ENCODE data around the gene PRKCB. TPM values are rescaled to one million over a fixed set of nuclear protein-coding genes. Genes with fewer than 3 reads are reported as not detected.
A peak's percentile ranks its signal among the peaks of the same experiment; 100 is the strongest.
"Not testable (repeated sequence)": the region's sequence is repeated elsewhere in the genome, so short reads cannot be mapped to it uniquely, and the experiment has no call there.

PRKCB gene
- total RNA-seq, 2 experiments from 2014 or later: 57.5 to 83.8 TPM

- no peaks in the 10 kb centered on the region for H3K9me3 Mint-ChIP-seq (ENCODE audit: low read depth)
- ChIA-PET CTCF (interaction anchor here (0.6 to 0.7 kb wide), 2 partner anchors 136 to 166 kb away, joined by 3 read pairs; no protein-coding TSS in a partner anchor), POLR2A (no interaction called here)
- ATAC-seq: no peak
- peaks cover 5% of the 10 kb centered on the region for H3K4me1 Mint-ChIP-seq
- H3K27ac Mint-ChIP-seq: no peak overlapping the region
- intact Hi-C loops (cut with DNase I, micrococcal nuclease): no loop called here
- H3K27me3 Mint-ChIP-seq: no peaks in the 10 kb centered on the region
- peaks cover 18% of the 10 kb centered on the region for H3K36me3 Mint-ChIP-seq (ENCODE audit: low read depth)
- H3K4me3 Mint-ChIP-seq: no peak overlapping the region
- DNase-seq: no peak
Observed at GRCh38 chr16:24206926-24207325, 371.1 kb downstream of the PRKCB start.

- H3K9me3 Mint-ChIP-seq (ENCODE audit: low read depth): no peaks in the 10 kb centered on the region
- H3K27ac Mint-ChIP-seq: no peak overlapping the region
- DNase-seq (no peak), ATAC-seq (no peak)
- H3K36me3 Mint-ChIP-seq (ENCODE audit: low read depth): peaks cover 13% of the 10 kb centered on the region
- ChIA-PET POLR2A (no interaction called here), CTCF (interaction anchor here (1.3 kb wide), 1 partner anchor 18 kb away, joined by 3 read pairs; no protein-coding TSS in a partner anchor)
- intact Hi-C loops (cut with DNase I, micrococcal nuclease): no loop called here
- H3K4me3 Mint-ChIP-seq: no peak overlapping the region
- no peaks in the 10 kb centered on the region for H3K4me1 Mint-ChIP-seq
- H3K27me3 Mint-ChIP-seq: no peaks in the 10 kb centered on the region
Observed at GRCh38 chr16:24208710-24209109, 372.9 kb downstream of the PRKCB start.

- H3K27ac Mint-ChIP-seq: no peak overlapping the region
- no peaks in the 10 kb centered on the region for H3K27me3 Mint-ChIP-seq
- ChIA-PET CTCF (interaction anchor here (1.2 to 1.4 kb wide), 2 partner anchors 38 to 144 kb away, joined by 5 to 6 read pairs; no protein-coding TSS in a partner anchor), POLR2A (no interaction called here)
- no peaks in the 10 kb centered on the region for H3K4me1 Mint-ChIP-seq
- ATAC-seq: no peak
- no peak overlapping the region for H3K4me3 Mint-ChIP-seq
- peaks cover 25% of the 10 kb centered on the region for H3K36me3 Mint-ChIP-seq (ENCODE audit: low read depth)
- DNase-seq: no peak
- H3K9me3 Mint-ChIP-seq (ENCODE audit: low read depth): no peaks in the 10 kb centered on the region
- intact Hi-C loops (cut with DNase I, micrococcal nuclease): no loop called here
Observed at GRCh38 chr16:24214992-24215391, 379.2 kb downstream of the PRKCB start.

GRCh38 chr16:24216961-24217360, 381.2 kb downstream of the PRKCB start:
- ATAC-seq (no peak), DNase-seq (no peak)
- Mint-ChIP-seq H3K27me3 (no peaks in the 10 kb centered on the region), H3K36me3 (ENCODE audit: low read depth) (peaks cover 26% of the 10 kb centered on the region), H3K4me1 (no peaks in the 10 kb centered on the region), H3K27ac (no peak overlapping the region), H3K4me3 (no peak overlapping the region), H3K9me3 (ENCODE audit: low read depth) (peaks cover 2% of the 10 kb centered on the region)
- POLR2A ChIA-PET: no interaction called here
- CTCF ChIA-PET: no interaction called here
- intact Hi-C loops (cut with DNase I, micrococcal nuclease): no loop called here

- no peak for DNase-seq
- no peak for ATAC-seq
- H3K27ac Mint-ChIP-seq: no peak overlapping the region
- POLR2A ChIA-PET: no interaction called here
- H3K9me3 Mint-ChIP-seq (ENCODE audit: low read depth): peaks cover 2% of the 10 kb centered on the region
- no peak overlapping the region for H3K4me3 Mint-ChIP-seq
- intact Hi-C loops (cut with DNase I, micrococcal nuclease): no loop called here
- H3K36me3 Mint-ChIP-seq (ENCODE audit: low read depth): peaks cover 26% of the 10 kb centered on the region
- CTCF ChIA-PET: no interaction called here
- no peaks in the 10 kb centered on the region for H3K4me1 Mint-ChIP-seq
- no peaks in the 10 kb centered on the region for H3K27me3 Mint-ChIP-seq
Observed at GRCh38 chr16:24217461-24217860, 381.7 kb downstream of the PRKCB start.

GRCh38 chr16:24218299-24218698, 382.5 kb downstream of the PRKCB start:
- no peaks in the 10 kb centered on the region for H3K27me3 Mint-ChIP-seq
- no peak overlapping the region for H3K4me3 Mint-ChIP-seq
- DNase-seq: no peak
- H3K9me3 Mint-ChIP-seq (ENCODE audit: low read depth): peaks cover 2% of the 10 kb centered on the region
- ChIA-PET POLR2A (no interaction called here), CTCF (no interaction called here)
- no peak for ATAC-seq
- H3K27ac Mint-ChIP-seq: no peak overlapping the region
- peaks cover 24% of the 10 kb centered on the region for H3K36me3 Mint-ChIP-seq (ENCODE audit: low read depth)
- H3K4me1 Mint-ChIP-seq: no peaks in the 10 kb centered on the region
- intact Hi-C loops (cut with DNase I, micrococcal nuclease): no loop called here

GRCh38 chr16:24221219-24221618, 385.4 kb downstream of the PRKCB start:
- Mint-ChIP-seq H3K27me3 (peaks cover 4% of the 10 kb centered on the region), H3K4me3 (no peak overlapping the region), H3K36me3 (ENCODE audit: low read depth) (peaks cover 13% of the 10 kb centered on the region), H3K27ac (no peak overlapping the region), H3K4me1 (no peaks in the 10 kb centered on the region), H3K9me3 (ENCODE audit: low read depth) (peaks cover 10% of the 10 kb centered on the region)
- intact Hi-C loops (cut with DNase I, micrococcal nuclease): no loop called here
- POLR2A ChIA-PET: no interaction called here
- CTCF ChIA-PET: interaction anchor here (0.7 to 1.8 kb wide), 3 partner anchors 32 to 151 kb away, joined by 3 to 7 read pairs (median 4); no protein-coding TSS in a partner anchor
- DNase-seq (no peak), ATAC-seq (peak; percentile 49)

GRCh38 chr16:24228514-24228913, 392.7 kb downstream of the PRKCB start:
- Mint-ChIP-seq H3K9me3 (ENCODE audit: low read depth) (peaks cover 7% of the 10 kb centered on the region), H3K27ac (no peak overlapping the region), H3K4me1 (peaks cover 2% of the 10 kb centered on the region), H3K4me3 (no peak overlapping the region), H3K27me3 (peaks cover 6% of the 10 kb centered on the region), H3K36me3 (ENCODE audit: low read depth) (no peaks in the 10 kb centered on the region)
- CTCF ChIA-PET: interaction anchor here (1.6 kb wide), 1 partner anchor 187 kb away, joined by 4 read pairs; no protein-coding TSS in a partner anchor
- ATAC-seq (no peak), DNase-seq (no peak)
- intact Hi-C loops (cut with DNase I, micrococcal nuclease): no loop called here
- POLR2A ChIA-PET: no interaction called here

- intact Hi-C loops (cut with DNase I, micrococcal nuclease): loop anchor here in 1 of 2 experiments (10.0 kb wide), 1 partner anchor 438 kb away; no protein-coding TSS in a partner anchor
- Mint-ChIP-seq H3K9me3 (ENCODE audit: low read depth) (peaks cover 7% of the 10 kb centered on the region), H3K27me3 (peaks cover 8% of the 10 kb centered on the region), H3K27ac (no peak overlapping the region), H3K36me3 (ENCODE audit: low read depth) (peaks cover 1% of the 10 kb centered on the region), H3K4me1 (peaks cover 2% of the 10 kb centered on the region), H3K4me3 (no peak overlapping the region)
- ChIA-PET POLR2A (no interaction called here), CTCF (no interaction called here)
- ATAC-seq (no peak), DNase-seq (no peak)
Observed at GRCh38 chr16:24232936-24233335, 397.2 kb downstream of the PRKCB start.

GRCh38 chr16:24234737-24235136, 399.0 kb downstream of the PRKCB start:
- ATAC-seq: no peak
- Mint-ChIP-seq H3K27ac (no peak overlapping the region), H3K4me1 (no peaks in the 10 kb centered on the region), H3K36me3 (ENCODE audit: low read depth) (peaks cover 4% of the 10 kb centered on the region), H3K27me3 (peaks cover 9% of the 10 kb centered on the region), H3K4me3 (no peak overlapping the region), H3K9me3 (ENCODE audit: low read depth) (peaks cover 19% of the 10 kb centered on the region)
- no peak for DNase-seq
- POLR2A ChIA-PET: interaction anchor here (0.5 kb wide), 1 partner anchor 216 kb away, joined by 4 read pairs; no protein-coding TSS in a partner anchor
- CTCF ChIA-PET: no interaction called here
- intact Hi-C loops (cut with DNase I, micrococcal nuclease): loop anchor here in 1 of 2 experiments (10.0 kb wide), 1 partner anchor 440 kb away; no protein-coding TSS in a partner anchor

GRCh38 chr16:24235806-24236205, 400.0 kb downstream of the PRKCB start:
- DNase-seq (no peak), ATAC-seq (no peak)
- Mint-ChIP-seq H3K4me3 (no peak overlapping the region), H3K36me3 (ENCODE audit: low read depth) (peaks cover 4% of the 10 kb centered on the region), H3K27ac (no peak overlapping the region), H3K4me1 (no peaks in the 10 kb centered on the region), H3K9me3 (ENCODE audit: low read depth) (peaks cover 19% of the 10 kb centered on the region), H3K27me3 (peaks cover 7% of the 10 kb centered on the region)
- intact Hi-C loops (cut with DNase I, micrococcal nuclease): loop anchor here in 1 of 2 experiments (10.0 kb wide), 1 partner anchor 441 kb away; no protein-coding TSS in a partner anchor
- CTCF ChIA-PET: interaction anchor here (0.7 to 2.8 kb wide), 2 partner anchors 17 to 285 kb away, joined by 3 to 10 read pairs; no protein-coding TSS in a partner anchor
- POLR2A ChIA-PET: no interaction called here

GRCh38 chr16:24238846-24239245, 403.1 kb downstream of the PRKCB start:
- Mint-ChIP-seq H3K27me3 (peaks cover 15% of the 10 kb centered on the region), H3K9me3 (ENCODE audit: low read depth) (peaks cover 19% of the 10 kb centered on the region)
- intact Hi-C loops (cut with DNase I, micrococcal nuclease): loop anchor here in 1 of 2 experiments (10.0 kb wide), 1 partner anchor 444 kb away; no protein-coding TSS in a partner anchor
- ATAC-seq; H3K36me3 Mint-ChIP-seq (ENCODE audit: low read depth); DNase-seq; H3K27ac Mint-ChIP-seq; POLR2A ChIA-PET; H3K4me1 Mint-ChIP-seq; H3K4me3 Mint-ChIP-seq: not testable (repeated sequence)
- CTCF ChIA-PET: interaction anchor here (0.6 kb wide), 1 partner anchor 1054 kb away, joined by 3 read pairs; no protein-coding TSS in a partner anchor
